Kidney epithelial cell (primary cell): ENCODE measurements around the gene USHBP1. TPM values are rescaled to one million over a fixed set of nuclear protein-coding genes. Genes with fewer than 3 reads are reported as not detected.
A peak's percentile ranks its signal among the peaks of the same experiment; 100 is the strongest.

Source experiments
- DNase-seq: peaks from one replicate; pipeline ENCODE4 v3.0.0-alpha.2; 2010; ENCODE audit warnings: low read depth
- H3K27me3 ChIP-seq: 2 replicates; pipeline ENCODE4 v1.6.0; 2011; ENCODE audit warnings: low read length; ENCODE audit not compliant: control insufficient read depth, insufficient read depth
- H3K36me3 ChIP-seq: 2 replicates; pipeline ENCODE4 v1.5.1; 2011; ENCODE audit warnings: low read length; ENCODE audit not compliant: control insufficient read depth, insufficient read depth
- H3K4me3 ChIP-seq: 2 replicates; pipeline ENCODE4 v1.5.1; 2011; ENCODE audit warnings: low read depth, mild to moderate bottlenecking, control low read depth, low read length
- total RNA-seq: library from RNA; depleted of rRNA; stranded (reverse); fragments of >200 nt; gene quantifications from 2 replicates; pipeline ENCODE4 v1.2.3, GENCODE V29; 2015
- TF ChIP-seq, protein P1 (sequence below): IDR thresholded peaks from 2 replicates; pipeline ENCODE4 v1.5.1; 2011; ENCODE audit warnings: mild to moderate bottlenecking, moderate library complexity, low read length, control low read depth, inconsistent platforms; ENCODE audit not compliant: insufficient read depth, poor library complexity, severe bottlenecking

The USHBP1 gene
- total RNA-seq, 1 donor from 2014 or later: 0.29 TPM

DNA sequence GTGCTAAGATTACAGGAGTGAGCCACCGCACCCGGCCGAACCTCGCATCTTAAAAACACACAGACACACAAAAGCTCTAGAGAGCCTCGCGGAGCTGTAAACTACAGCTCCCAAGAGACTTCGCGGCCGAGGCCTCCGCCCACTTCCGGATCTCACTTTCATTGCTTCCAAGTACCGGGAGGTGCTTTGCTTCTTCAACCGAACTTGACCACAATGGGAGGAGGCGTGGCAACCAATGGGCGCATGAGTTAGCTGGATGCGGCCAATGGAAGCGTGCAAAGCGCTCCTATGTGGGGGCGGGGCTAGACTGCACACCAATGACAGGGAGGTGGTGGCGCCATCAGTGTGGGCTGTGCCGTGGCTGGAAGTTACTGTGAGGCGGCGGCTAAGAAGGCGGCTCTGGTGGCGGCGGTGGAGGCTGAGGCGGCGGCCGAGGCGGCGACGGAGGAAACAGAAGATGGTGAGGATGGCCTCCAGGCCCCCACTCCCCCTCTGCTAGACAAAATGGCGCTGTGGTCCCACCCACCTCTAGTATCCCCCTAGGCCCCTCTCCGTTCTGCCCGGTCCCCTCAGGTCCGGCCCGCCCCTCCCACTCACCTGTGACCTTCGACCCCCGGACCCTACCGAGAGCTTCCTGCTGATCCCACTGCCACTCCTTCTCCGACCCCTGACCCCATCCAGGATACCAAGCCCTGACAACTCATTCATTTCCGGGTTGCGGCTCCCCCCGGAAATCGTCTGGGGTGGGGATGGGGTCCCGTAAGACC is 44.8 kb upstream of the USHBP1 start, which contains the start of gene DDA1:
TSS of gene DDA1 (plus strand) at position 366 of the 767 bp plus-strand sequence. CDS start at position 458, 92 bp downstream.
- H3K4me3 ChIP-seq: peak within 1 kb of the TSS; percentile 92
- H3K27me3 ChIP-seq: no peaks in the 10 kb centered on the region
- TF ChIP-seq, protein P1, sequence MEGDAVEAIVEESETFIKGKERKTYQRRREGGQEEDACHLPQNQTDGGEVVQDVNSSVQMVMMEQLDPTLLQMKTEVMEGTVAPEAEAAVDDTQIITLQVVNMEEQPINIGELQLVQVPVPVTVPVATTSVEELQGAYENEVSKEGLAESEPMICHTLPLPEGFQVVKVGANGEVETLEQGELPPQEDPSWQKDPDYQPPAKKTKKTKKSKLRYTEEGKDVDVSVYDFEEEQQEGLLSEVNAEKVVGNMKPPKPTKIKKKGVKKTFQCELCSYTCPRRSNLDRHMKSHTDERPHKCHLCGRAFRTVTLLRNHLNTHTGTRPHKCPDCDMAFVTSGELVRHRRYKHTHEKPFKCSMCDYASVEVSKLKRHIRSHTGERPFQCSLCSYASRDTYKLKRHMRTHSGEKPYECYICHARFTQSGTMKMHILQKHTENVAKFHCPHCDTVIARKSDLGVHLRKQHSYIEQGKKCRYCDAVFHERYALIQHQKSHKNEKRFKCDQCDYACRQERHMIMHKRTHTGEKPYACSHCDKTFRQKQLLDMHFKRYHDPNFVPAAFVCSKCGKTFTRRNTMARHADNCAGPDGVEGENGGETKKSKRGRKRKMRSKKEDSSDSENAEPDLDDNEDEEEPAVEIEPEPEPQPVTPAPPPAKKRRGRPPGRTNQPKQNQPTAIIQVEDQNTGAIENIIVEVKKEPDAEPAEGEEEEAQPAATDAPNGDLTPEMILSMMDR: no peak
- peaks cover 3% of the 10 kb centered on the region for H3K36me3 ChIP-seq
- DNase-seq: peak; percentile 100

DNA sequence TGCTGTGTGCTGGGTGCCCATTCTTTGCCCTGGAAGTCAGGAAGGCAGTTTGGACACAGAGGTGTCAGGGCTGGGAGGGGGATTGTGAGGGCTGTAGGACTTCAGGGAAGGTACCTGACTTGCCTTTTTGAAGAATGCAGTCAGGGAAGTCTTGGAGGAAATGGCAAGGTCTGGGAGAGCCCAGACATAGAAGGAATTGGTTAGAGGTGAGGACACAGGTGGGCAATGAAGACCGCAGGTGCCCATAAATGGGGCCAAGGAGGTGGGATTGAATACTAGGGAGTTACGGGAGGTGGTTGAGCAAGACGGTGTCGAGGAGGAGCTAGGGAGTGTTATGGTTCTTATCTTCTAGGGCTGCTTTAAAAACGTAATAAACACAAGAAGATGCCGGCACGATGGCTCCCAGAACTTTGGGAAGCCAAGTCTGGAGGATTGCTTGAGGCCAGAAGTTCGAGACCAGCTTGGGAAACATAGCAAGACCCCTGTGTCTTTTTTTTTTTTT is 43.4 kb upstream of the USHBP1 start:
- Histone ChIP-seq H3K27me3 (no peaks in the 10 kb centered on the region), H3K4me3 (no peak overlapping the region), H3K36me3 (peaks cover 2% of the 10 kb centered on the region)
- no peak for DNase-seq
- TF ChIP-seq, protein P1: no peak

DNA sequence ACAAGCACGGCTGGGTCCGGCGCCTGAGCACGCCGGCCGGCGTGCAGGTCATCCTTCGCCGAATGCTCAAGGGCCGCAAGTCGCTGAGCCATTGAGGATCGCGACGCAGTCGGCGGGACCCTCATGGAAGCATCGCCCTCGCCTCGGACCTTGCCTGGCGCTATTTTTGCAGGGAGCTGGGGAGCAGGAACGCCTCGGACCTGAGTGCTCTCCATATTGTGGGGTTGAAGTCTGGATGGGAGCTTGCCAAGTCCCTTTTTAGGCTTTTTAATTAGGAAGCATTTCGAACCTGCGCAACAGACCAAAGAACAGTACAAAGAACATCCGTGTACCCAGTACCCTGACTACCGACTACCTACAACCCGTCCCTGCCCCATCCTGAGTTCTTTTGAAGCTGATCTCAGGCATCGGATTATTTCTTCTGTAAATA is 41.8 kb upstream of the USHBP1 start:
- no peak for DNase-seq
- TF ChIP-seq, protein P1: no peak
- H3K27me3 ChIP-seq: no peaks in the 10 kb centered on the region
- peak overlapping the region; percentile 62 for H3K4me3 ChIP-seq
- peaks cover under 1% of the 10 kb centered on the region for H3K36me3 ChIP-seq

DNA sequence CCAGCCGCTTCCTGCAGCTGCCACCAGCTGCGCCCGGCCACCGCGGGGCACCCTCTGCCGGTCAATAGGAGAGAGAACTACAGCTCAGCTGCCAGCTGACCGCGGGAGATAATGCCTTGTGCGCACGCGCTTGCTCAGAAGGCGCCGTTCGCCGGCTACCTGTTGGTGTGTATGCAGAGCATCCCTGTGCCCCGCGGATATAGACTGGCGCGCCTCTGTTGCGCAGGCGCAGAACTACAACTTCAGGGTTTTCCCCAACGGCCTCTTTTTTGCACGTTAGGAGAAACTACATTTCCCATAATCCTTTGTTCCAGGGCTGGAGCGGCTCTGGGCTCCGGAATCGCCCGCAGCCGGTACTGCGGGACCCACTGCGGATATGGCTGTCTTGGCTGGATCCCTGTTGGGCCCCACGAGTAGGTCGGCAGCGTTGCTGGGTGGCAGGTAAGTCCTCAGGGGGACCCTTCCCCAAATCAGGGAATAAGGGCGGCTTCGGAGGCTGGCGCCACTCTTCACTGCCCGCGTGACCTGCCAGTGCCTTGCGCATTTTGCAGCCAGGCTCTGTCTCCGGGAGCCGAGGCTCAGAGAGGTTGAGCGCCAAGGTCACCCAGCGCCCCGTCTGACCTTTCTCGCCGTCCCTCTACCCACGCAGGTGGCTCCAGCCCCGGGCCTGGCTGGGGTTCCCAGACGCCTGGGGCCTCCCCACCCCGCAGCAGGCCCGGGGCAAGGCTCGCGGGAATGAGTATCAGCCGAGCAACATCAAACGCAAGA is 41.2 kb upstream of the USHBP1 start, which contains the start of gene MRPL34:
TSS of gene MRPL34 (plus strand) at position 356 of the 768 bp plus-strand sequence. CDS start at position 377, 21 bp downstream.
- peaks cover 1% of the 10 kb centered on the region for H3K36me3 ChIP-seq
- no peaks in the 10 kb centered on the region for H3K27me3 ChIP-seq
- DNase-seq: peak; percentile 97
- peak within 1 kb of the TSS; percentile 62 for H3K4me3 ChIP-seq
- TF ChIP-seq, protein P1: peak; percentile 87

DNA sequence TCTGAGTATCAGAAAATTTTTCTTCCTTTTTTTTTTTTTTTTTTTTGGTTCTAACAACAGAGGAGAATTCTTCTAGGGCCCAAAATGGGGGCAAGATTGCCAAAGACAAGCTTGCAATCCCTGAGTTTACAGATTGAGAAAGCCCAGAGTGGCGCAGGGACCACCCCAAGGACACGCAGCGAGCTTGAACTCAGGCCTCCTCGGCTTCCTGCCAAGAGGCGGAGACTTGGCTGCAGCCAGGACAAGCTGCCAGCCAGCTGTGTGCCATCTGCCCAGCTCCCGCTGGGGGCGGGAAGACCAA is 40.6 kb upstream of the USHBP1 start:
- TF ChIP-seq, protein P1: no peak
- H3K27me3 ChIP-seq: no peaks in the 10 kb centered on the region
- H3K36me3 ChIP-seq: peaks cover 1% of the 10 kb centered on the region
- H3K4me3 ChIP-seq: no peak overlapping the region
- no peak for DNase-seq
